PC-9 (cell line): Measurements from ENCODE around the gene TBC1D14. TPM values are rescaled to one million over a fixed set of nuclear protein-coding genes. Genes with fewer than 3 reads are reported as not detected.
A peak's percentile ranks its signal among the peaks of the same experiment; 100 is the strongest.

Experiments used
- BruUV-seq: library from RNA; stranded (reverse); fragments of 400-500 nt; replicated peaks from 2 replicates; lab custom pipeline; 2021; lab: Mats Ljungman, UMichigan
- CTCF ChIA-PET: fragments of 300-600 bp; sonication (Branson Sonifier 250); formaldehyde crosslinking; loops from one replicate; lab custom pipeline; 2022; ENCODE audit warnings: antibody characterized with exemption; lab: Charles Lee
- POLR2A ChIA-PET: fragments of 300-600 bp; sonication (Branson Sonifier 250); formaldehyde crosslinking; loops from one replicate; lab custom pipeline; 2022; ENCODE audit warnings: antibody characterized with exemption; ENCODE audit not compliant: unreplicated experiment; lab: Charles Lee
- DNase-seq, 2 experiments: peaks; one replicate each; pipeline versions ENCODE4 v3.0.0 to v3.0.0-alpha.2; 2015 to 2022; ENCODE audit warnings: mixed read lengths in 1 of 2
- H2AFZ ChIP-seq: fragments of 200-600 bp; sonication (generic); 2 replicates; pipeline ENCODE4 v1.8.1; 2017; ENCODE audit warnings: antibody characterized with exemption
- H3F3A ChIP-seq: fragments of 200-600 bp; sonication (generic); 2 replicates; pipeline ENCODE4 v1.8.1; 2017; ENCODE audit warnings: antibody characterized with exemption, mild to moderate bottlenecking, low read depth; ENCODE audit not compliant: insufficient read depth
- H3K27ac ChIP-seq: fragments of 200-600 bp; sonication (generic); 2 replicates; pipeline ENCODE4 v1.6.1; 2016; ENCODE audit warnings: mixed run types
- H3K27me3 ChIP-seq: fragments of 200-600 bp; sonication (generic); 2 replicates; pipeline ENCODE4 v1.6.1; 2016; ENCODE audit warnings: low read depth, mixed run types; ENCODE audit not compliant: insufficient read depth
- H3K36me3 ChIP-seq: fragments of 200-600 bp; sonication (generic); 2 replicates; pipeline ENCODE4 v1.6.1; 2016; ENCODE audit warnings: low read depth, mixed run types
- H3K4me1 ChIP-seq: fragments of 200-600 bp; sonication (generic); replicated peaks from 2 replicates; pipeline ENCODE4 v1.6.1; 2016; ENCODE audit warnings: mixed run types; ENCODE audit not compliant: insufficient read depth
- H3K4me2 ChIP-seq: fragments of 200-600 bp; sonication (generic); 2 replicates; pipeline ENCODE4 v1.6.1; 2017; ENCODE audit warnings: mixed run types
- H3K4me3 ChIP-seq: fragments of 200-600 bp; sonication (generic); 2 replicates; pipeline ENCODE4 v1.6.1; 2016; ENCODE audit warnings: mixed run types
- H3K79me2 ChIP-seq: fragments of 200-600 bp; sonication (generic); 2 replicates; pipeline ENCODE4 v1.6.1; 2017; ENCODE audit warnings: low read depth, mixed run types
- H3K9me2 ChIP-seq: fragments of 200-600 bp; sonication (generic); 2 replicates; pipeline ENCODE4 v1.8.1; 2017; ENCODE audit warnings: mild to moderate bottlenecking; ENCODE audit not compliant: insufficient read depth
- H3K9me3 ChIP-seq: fragments of 200-600 bp; sonication (generic); 2 replicates; pipeline ENCODE4 v1.8.1; 2016; ENCODE audit warnings: low read depth; ENCODE audit not compliant: insufficient read depth
- H4K20me1 ChIP-seq: fragments of 200-600 bp; sonication (generic); 2 replicates; pipeline ENCODE4 v1.8.1; 2017; ENCODE audit not compliant: insufficient read depth
- CTCF ChIP-seq: fragments of 200-600 bp; sonication (generic); conservative IDR thresholded peaks from 2 replicates; pipeline ENCODE4 v1.6.1; 2017; ENCODE audit warnings: mixed run types, antibody characterized with exemption, mild to moderate bottlenecking, moderate library complexity
- EZH2 ChIP-seq: fragments of 200-600 bp; sonication (generic); IDR thresholded peaks from 2 replicates; pipeline ENCODE4 v1.8.0; 2017; ENCODE audit warnings: antibody characterized with exemption, low read depth
- intact Hi-C: fragments of 100-400 bp; cut with micrococcal nuclease; formaldehyde crosslinking; loops from one replicate; pipeline ENCODE4 v1.10.0; 2022; ENCODE audit not compliant: unreplicated experiment
- total RNA-seq: library from RNA; stranded (reverse); gene quantifications from 2 replicates; pipeline ENCODE4 v1.2.3, GENCODE V29; 2021

TBC1D14 gene
- total RNA-seq, 1 experiment from 2014 or later, result 46.2 TPM

GRCh38 chr4:6941796-6942195, 32.2 kb downstream of the TBC1D14 start:
- no peak for TF ChIP-seq EZH2
- TF ChIP-seq CTCF, result no peak
- Histone ChIP-seq H2AFZ (no peak overlapping the region), H3K27me3 (no peaks in the 10 kb centered on the region), H3K36me3 (no peaks in the 10 kb centered on the region), H3K27ac (peak overlapping the region; percentile 94), H3K4me3 (no peak overlapping the region), H3K4me2 (peak overlapping the region; percentile 63), H3K79me2 (peaks cover 16% of the 10 kb centered on the region; the same call in 1 of the 2 replicates), H3K4me1 (peaks cover 39% of the 10 kb centered on the region), H4K20me1 (no peaks in the 10 kb centered on the region), H3F3A (peaks cover 33% of the 10 kb centered on the region), H3K9me2 (no peaks in the 10 kb centered on the region), H3K9me3 (no peaks in the 10 kb centered on the region)
- intact Hi-C loops, result loop anchor here (1.0 to 5.0 kb wide), 3 partner anchors 14 to 46 kb away; no protein-coding TSS in a partner anchor
- CTCF ChIA-PET, result no interaction called here
- no TSS peak for BruUV-seq
- peak in 1 of 2 experiments; percentile 29 for DNase-seq
- POLR2A ChIA-PET, result interaction anchor here (0.6 to 0.8 kb wide), 3 partner anchors 30 to 269 kb away, joined by 3 to 7 read pairs (median 5); partner anchors contain the start of gene S100P

GRCh38 chr4:6942238-6942800, 32.7 kb downstream of the TBC1D14 start:
- intact Hi-C loops, result loop anchor here (1.0 to 5.0 kb wide), 3 partner anchors 13 to 45 kb away; no protein-coding TSS in a partner anchor
- no peaks in the 10 kb centered on the region for H3K9me3 ChIP-seq
- peaks cover 39% of the 10 kb centered on the region for H3K4me1 ChIP-seq
- no peaks in the 10 kb centered on the region for H4K20me1 ChIP-seq
- peak overlapping the region; percentile 94 for H3K27ac ChIP-seq
- TF ChIP-seq CTCF (no peak), EZH2 (no peak)
- BruUV-seq, result no TSS peak
- ChIA-PET CTCF (no interaction called here), POLR2A (interaction anchor here (0.5 to 1.2 kb wide), 5 partner anchors 13 to 248 kb away, joined by 3 to 7 read pairs (median 3); partner anchors contain the start of genes GRPEL1 and S100P)
- H3K4me3 ChIP-seq, result peak overlapping the region; percentile 36; the same call in 1 of the 2 replicates
- H2AFZ ChIP-seq, result no peak overlapping the region
- H3K9me2 ChIP-seq, result no peaks in the 10 kb centered on the region
- peak overlapping the region; percentile 63 for H3K4me2 ChIP-seq
- peaks cover 33% of the 10 kb centered on the region for H3F3A ChIP-seq
- no peaks in the 10 kb centered on the region for H3K36me3 ChIP-seq
- H3K27me3 ChIP-seq, result no peaks in the 10 kb centered on the region
- DNase-seq, result peak; percentile 53 to 92
- peaks cover 16% of the 10 kb centered on the region; the same call in 1 of the 2 replicates for H3K79me2 ChIP-seq

- Histone ChIP-seq H3K9me3 (no peaks in the 10 kb centered on the region), H3K27ac (peak overlapping the region; percentile 94), H4K20me1 (no peaks in the 10 kb centered on the region), H3K9me2 (no peaks in the 10 kb centered on the region), H3K4me1 (peaks cover 39% of the 10 kb centered on the region), H2AFZ (no peak overlapping the region), H3K27me3 (no peaks in the 10 kb centered on the region), H3K79me2 (peaks cover 16% of the 10 kb centered on the region; the same call in 1 of the 2 replicates), H3K36me3 (no peaks in the 10 kb centered on the region), H3K4me2 (peak overlapping the region; percentile 63), H3K4me3 (peak overlapping the region; percentile 36; the same call in 1 of the 2 replicates), H3F3A (peaks cover 33% of the 10 kb centered on the region)
- intact Hi-C loops, result loop anchor here (5.0 kb wide), 1 partner anchor 44 kb away; no protein-coding TSS in a partner anchor
- no TSS peak for BruUV-seq
- TF ChIP-seq CTCF, result no peak
- TF ChIP-seq EZH2, result no peak
- DNase-seq, result peak in 1 of 2 experiments; percentile 24
- POLR2A ChIA-PET, result interaction anchor here (0.6 to 1.2 kb wide), 4 partner anchors 30 to 125 kb away, joined by 3 to 7 read pairs (median 4); partner anchors contain the start of gene GRPEL1
- CTCF ChIA-PET, result interaction anchor here (0.6 kb wide), 1 partner anchor 9 kb away, joined by 3 read pairs; no protein-coding TSS in a partner anchor
Observed at GRCh38 chr4:6943012-6943884, 33.6 kb downstream of the TBC1D14 start.
